ENCODE measurements around the gene ZSWIM5. TPM values are rescaled to one million over a fixed set of nuclear protein-coding genes. Genes with fewer than 3 reads are reported as not detected.

ZSWIM5 gene
- total and polyA plus RNA-seq, 2 donors (not counting 1 experiment from before 2014, with no cell fraction given): 0.36 to 1.7 TPM

DNA sequence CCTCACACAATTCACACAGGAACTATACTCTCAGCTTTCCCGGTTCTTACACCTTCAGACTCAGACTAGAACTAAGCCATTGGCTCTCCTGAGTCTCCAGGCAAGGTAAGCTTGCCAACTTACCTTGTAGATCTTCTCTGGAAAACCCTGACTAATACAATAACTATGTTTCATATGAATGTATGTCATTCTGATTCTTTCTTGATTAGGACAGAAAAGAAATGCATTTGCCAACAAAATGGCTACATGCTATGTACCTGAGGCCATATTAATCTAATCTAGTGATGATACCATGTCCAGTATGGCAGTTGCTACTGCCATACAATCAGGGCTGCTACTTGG, 9.8 kb upstream of the ZSWIM5 start:
- Mint-ChIP-seq H3K9me3 (ENCODE audit: insufficient read depth) (no peaks in the 10 kb centered on the region), H3K27ac (no peak overlapping the region), H3K27me3 (peaks cover 27% of the 10 kb centered on the region), H3K4me1 (no peaks in the 10 kb centered on the region), H3K4me3 (no peak overlapping the region)
- WGBS (ENCODE audit: insufficient coverage): no CpG with 5 or more reads among the region's 1 CpG
- Histone ChIP-seq H3K79me2 (ENCODE audit: control insufficient read depth, insufficient read depth, low read length) (no peaks in the 10 kb centered on the region), H3K4me2 (replicated peaks; ENCODE audit: low read depth, low read length, poor library complexity, severe bottlenecking) (no peak overlapping the region), H3K9ac (ENCODE audit: low read length) (no peak overlapping the region), H3K9me3 (ENCODE audit: control extremely low read depth in 1 of 3, control insufficient read depth in 2 of 3, insufficient read depth in 1 of 3, low read length in 2 of 3) (no peaks in the 10 kb centered on the region), H3K4me1 (ENCODE audit: control insufficient read depth in 2 of 2, insufficient read depth in 2 of 2, low read length in 2 of 2) (no peaks in the 10 kb centered on the region), H3K27me3 (replicated peaks in 1 of 4; ENCODE audit: control extremely low read depth in 1 of 4, control insufficient read depth in 3 of 4, insufficient read depth in 4 of 4, low read length in 3 of 4) (peaks cover 0 to 9% (median 5%) of the 10 kb centered on the region in 4 experiments), H3K4me3 (ENCODE audit: control extremely low read depth in 1 of 5, extremely low read depth in 1 of 5, insufficient read depth in 1 of 5, low read depth in 2 of 5, low read length in 4 of 5) (no peak overlapping the region), H3K36me3 (replicated peaks in 1 of 2; ENCODE audit: control extremely low read depth in 1 of 2, control insufficient read depth in 1 of 2, extremely low read depth in 1 of 2, insufficient read depth in 2 of 2, low read length in 1 of 2) (no peaks in the 10 kb centered on the region), H4K20me1 (ENCODE audit: control insufficient read depth, insufficient read depth, low read length, poor library complexity, severe bottlenecking) (no peaks in the 10 kb centered on the region), H2AFZ (ENCODE audit: insufficient read depth, low read depth, low read length, poor library complexity, severe bottlenecking) (no peak overlapping the region), H3K27ac (ENCODE audit: low read length in 2 of 2) (no peak overlapping the region)
- DNase-seq (no peak), ATAC-seq (ENCODE audit: low read depth) (no peak)
- ChIA-PET POLR2A (no interaction called here), CTCF (no interaction called here)
- TF ChIP-seq, protein P1, sequence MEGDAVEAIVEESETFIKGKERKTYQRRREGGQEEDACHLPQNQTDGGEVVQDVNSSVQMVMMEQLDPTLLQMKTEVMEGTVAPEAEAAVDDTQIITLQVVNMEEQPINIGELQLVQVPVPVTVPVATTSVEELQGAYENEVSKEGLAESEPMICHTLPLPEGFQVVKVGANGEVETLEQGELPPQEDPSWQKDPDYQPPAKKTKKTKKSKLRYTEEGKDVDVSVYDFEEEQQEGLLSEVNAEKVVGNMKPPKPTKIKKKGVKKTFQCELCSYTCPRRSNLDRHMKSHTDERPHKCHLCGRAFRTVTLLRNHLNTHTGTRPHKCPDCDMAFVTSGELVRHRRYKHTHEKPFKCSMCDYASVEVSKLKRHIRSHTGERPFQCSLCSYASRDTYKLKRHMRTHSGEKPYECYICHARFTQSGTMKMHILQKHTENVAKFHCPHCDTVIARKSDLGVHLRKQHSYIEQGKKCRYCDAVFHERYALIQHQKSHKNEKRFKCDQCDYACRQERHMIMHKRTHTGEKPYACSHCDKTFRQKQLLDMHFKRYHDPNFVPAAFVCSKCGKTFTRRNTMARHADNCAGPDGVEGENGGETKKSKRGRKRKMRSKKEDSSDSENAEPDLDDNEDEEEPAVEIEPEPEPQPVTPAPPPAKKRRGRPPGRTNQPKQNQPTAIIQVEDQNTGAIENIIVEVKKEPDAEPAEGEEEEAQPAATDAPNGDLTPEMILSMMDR (IDR thresholded peaks at IDR 0.05): no peak
- TF ChIP-seq EZH2 (IDR thresholded peaks at IDR 0.05; ENCODE audit: borderline replicate concordance, insufficient read depth, low read depth, low read length, poor library complexity, severe bottlenecking): no peak
- intact Hi-C loops (cut with micrococcal nuclease): no loop called here

DNA sequence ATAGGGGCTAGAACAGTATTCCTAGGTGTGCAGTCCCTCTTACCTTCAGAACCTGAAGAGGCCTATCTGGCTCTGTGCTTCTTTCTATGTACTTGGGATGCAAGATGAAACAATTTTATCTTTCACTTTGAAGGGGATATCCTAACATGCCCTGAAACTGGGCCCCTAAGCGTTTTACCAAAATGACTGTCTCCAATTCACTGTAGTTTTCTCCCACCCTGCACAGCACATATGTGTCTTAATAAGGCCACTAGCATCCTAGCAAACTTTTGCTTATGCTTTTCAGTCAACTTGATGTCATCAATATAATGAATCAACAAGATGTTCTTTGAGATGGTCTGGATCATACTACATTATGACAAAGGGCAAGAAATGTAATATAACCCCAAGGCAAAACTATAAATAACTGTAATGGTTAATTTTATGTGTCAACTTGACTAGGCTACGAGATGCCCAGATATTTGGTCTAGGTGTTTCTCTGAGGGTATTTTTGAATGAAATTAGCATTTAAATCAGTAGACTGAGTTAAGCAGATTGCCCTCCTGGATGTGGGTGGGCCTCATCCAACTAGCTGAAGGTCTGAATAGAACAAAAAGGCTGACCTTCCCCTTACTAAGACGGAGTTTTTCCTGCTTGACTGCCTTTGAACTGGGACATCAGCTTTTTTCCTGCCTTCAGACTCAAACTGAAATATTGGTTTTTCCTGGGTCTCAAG, 9.2 kb upstream of the ZSWIM5 start:
- Mint-ChIP-seq H3K4me3 (no peak overlapping the region), H3K27ac (no peak overlapping the region), H3K27me3 (peaks cover 30% of the 10 kb centered on the region), H3K4me1 (no peaks in the 10 kb centered on the region), H3K9me3 (ENCODE audit: insufficient read depth) (no peaks in the 10 kb centered on the region)
- no peak overlapping the region for H3K27ac ChIP-seq (ENCODE audit: low read length in 2 of 2)
- WGBS (ENCODE audit: insufficient coverage): 84% methylated on average over 2 of the region's 3 CpGs
- POLR2A ChIA-PET: no interaction called here
- H3K4me2 ChIP-seq (replicated peaks; ENCODE audit: low read depth, low read length, poor library complexity, severe bottlenecking): no peak overlapping the region
- no peaks in the 10 kb centered on the region for H3K79me2 ChIP-seq (ENCODE audit: control insufficient read depth, insufficient read depth, low read length)
- H3K27me3 ChIP-seq (replicated peaks in 1 of 4; ENCODE audit: control extremely low read depth in 1 of 4, control insufficient read depth in 3 of 4, insufficient read depth in 4 of 4, low read length in 3 of 4): peaks cover 0 to 14% (median 9%) of the 10 kb centered on the region in 4 experiments
- H3K4me1 ChIP-seq (ENCODE audit: control insufficient read depth in 2 of 2, insufficient read depth in 2 of 2, low read length in 2 of 2): no peaks in the 10 kb centered on the region
- TF ChIP-seq, protein P1 (IDR thresholded peaks at IDR 0.05): no peak
- no peak for TF ChIP-seq EZH2 (IDR thresholded peaks at IDR 0.05; ENCODE audit: borderline replicate concordance, insufficient read depth, low read depth, low read length, poor library complexity, severe bottlenecking)
- no peak overlapping the region for H3K4me3 ChIP-seq (ENCODE audit: control extremely low read depth in 1 of 5, extremely low read depth in 1 of 5, insufficient read depth in 1 of 5, low read depth in 2 of 5, low read length in 4 of 5)
- H4K20me1 ChIP-seq (ENCODE audit: control insufficient read depth, insufficient read depth, low read length, poor library complexity, severe bottlenecking): no peaks in the 10 kb centered on the region
- CTCF ChIA-PET: no interaction called here
- H3K36me3 ChIP-seq (replicated peaks in 1 of 2; ENCODE audit: control extremely low read depth in 1 of 2, control insufficient read depth in 1 of 2, extremely low read depth in 1 of 2, insufficient read depth in 2 of 2, low read length in 1 of 2): no peaks in the 10 kb centered on the region
- H2AFZ ChIP-seq (ENCODE audit: insufficient read depth, low read depth, low read length, poor library complexity, severe bottlenecking): no peak overlapping the region
- H3K9ac ChIP-seq (ENCODE audit: low read length): no peak overlapping the region
- no peak for DNase-seq
- ATAC-seq (ENCODE audit: low read depth): no peak
- intact Hi-C loops (cut with micrococcal nuclease): no loop called here
- H3K9me3 ChIP-seq (ENCODE audit: control extremely low read depth in 1 of 3, control insufficient read depth in 2 of 3, insufficient read depth in 1 of 3, low read length in 2 of 3): no peaks in the 10 kb centered on the region
